ENCODE results near the gene ZFAND3. TPM values are rescaled to one million over a fixed set of nuclear protein-coding genes. Genes with fewer than 3 reads are reported as not detected.

ZFAND3 gene
- total and polyA plus RNA-seq, 3 donors from 2014 or later: 104 to 329 (median 109) TPM

DNA sequence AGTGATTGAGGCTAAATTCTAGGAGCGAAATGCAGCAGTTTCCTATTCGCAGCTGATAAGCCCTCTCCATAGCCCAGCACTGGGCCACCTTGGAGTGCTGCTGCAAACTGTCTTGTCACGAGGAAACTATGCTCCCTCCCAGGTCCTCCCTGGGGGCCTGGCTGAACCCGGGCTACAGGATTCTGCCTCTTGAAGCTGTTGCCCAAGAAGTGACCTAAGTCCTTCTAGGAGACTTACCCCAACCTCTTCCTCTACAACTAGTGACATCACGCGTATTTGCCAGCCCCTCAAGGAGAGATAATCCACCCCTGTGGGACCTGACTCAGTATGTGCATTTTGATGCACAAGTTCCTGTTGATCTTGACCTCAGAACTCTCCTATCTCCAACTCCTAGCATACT is 26.5 kb upstream of the ZFAND3 start:
- intact Hi-C loops (cut with DNase I; ENCODE audit: low total_unique reads): no loop called here
- no peaks in the 10 kb centered on the region for H3K4me1 ChIP-seq
- no peaks in the 10 kb centered on the region for H3K27me3 ChIP-seq
- H3K4me3 ChIP-seq: no peak overlapping the region
- H3K36me3 ChIP-seq (ENCODE audit: low read depth, missing control alignments): no peaks in the 10 kb centered on the region
- H3K9me3 ChIP-seq: no peaks in the 10 kb centered on the region
- 80 to 88% methylated on average over 6 of the region's 6 CpGs for WGBS, 2 donors
- TF ChIP-seq, protein P1, sequence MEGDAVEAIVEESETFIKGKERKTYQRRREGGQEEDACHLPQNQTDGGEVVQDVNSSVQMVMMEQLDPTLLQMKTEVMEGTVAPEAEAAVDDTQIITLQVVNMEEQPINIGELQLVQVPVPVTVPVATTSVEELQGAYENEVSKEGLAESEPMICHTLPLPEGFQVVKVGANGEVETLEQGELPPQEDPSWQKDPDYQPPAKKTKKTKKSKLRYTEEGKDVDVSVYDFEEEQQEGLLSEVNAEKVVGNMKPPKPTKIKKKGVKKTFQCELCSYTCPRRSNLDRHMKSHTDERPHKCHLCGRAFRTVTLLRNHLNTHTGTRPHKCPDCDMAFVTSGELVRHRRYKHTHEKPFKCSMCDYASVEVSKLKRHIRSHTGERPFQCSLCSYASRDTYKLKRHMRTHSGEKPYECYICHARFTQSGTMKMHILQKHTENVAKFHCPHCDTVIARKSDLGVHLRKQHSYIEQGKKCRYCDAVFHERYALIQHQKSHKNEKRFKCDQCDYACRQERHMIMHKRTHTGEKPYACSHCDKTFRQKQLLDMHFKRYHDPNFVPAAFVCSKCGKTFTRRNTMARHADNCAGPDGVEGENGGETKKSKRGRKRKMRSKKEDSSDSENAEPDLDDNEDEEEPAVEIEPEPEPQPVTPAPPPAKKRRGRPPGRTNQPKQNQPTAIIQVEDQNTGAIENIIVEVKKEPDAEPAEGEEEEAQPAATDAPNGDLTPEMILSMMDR (IDR thresholded peaks at IDR 0.05): no peak
- TF ChIP-seq POLR2A (IDR thresholded peaks at IDR 0.05): no peak
- no peak for DNase-seq
- no peak overlapping the region for H3K27ac ChIP-seq

DNA sequence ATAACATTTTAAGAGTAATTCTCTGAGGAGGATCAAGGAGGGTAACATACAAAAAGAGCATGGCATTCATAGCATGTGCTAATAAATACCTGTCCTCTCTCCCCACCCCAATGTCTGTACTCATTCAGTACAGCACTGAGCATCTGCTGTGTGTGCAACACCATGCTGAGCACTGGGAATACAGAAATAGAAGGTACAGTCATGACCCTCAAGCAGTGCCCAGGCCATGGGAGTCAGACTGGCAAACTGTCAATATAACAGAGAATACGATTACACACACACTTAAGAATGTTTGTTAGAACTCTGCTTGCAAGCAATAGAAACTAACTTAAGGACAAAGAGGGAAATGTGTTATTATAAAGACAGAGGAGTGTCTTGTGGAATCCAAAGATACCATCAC is 24.7 kb upstream of the ZFAND3 start:
- Histone ChIP-seq H3K4me3 (no peak overlapping the region), H3K27me3 (no peaks in the 10 kb centered on the region), H3K9me3 (no peaks in the 10 kb centered on the region), H3K27ac (no peak overlapping the region), H3K4me1 (no peaks in the 10 kb centered on the region), H3K36me3 (ENCODE audit: low read depth, missing control alignments) (no peaks in the 10 kb centered on the region)
- TF ChIP-seq POLR2A (IDR thresholded peaks at IDR 0.05): no peak
- TF ChIP-seq, protein P1 (IDR thresholded peaks at IDR 0.05): no peak
- intact Hi-C loops (cut with DNase I; ENCODE audit: low total_unique reads): no loop called here
- DNase-seq: no peak
- 0 to 13% methylated on average over 1 of the region's 1 CpG for WGBS, 2 donors

DNA sequence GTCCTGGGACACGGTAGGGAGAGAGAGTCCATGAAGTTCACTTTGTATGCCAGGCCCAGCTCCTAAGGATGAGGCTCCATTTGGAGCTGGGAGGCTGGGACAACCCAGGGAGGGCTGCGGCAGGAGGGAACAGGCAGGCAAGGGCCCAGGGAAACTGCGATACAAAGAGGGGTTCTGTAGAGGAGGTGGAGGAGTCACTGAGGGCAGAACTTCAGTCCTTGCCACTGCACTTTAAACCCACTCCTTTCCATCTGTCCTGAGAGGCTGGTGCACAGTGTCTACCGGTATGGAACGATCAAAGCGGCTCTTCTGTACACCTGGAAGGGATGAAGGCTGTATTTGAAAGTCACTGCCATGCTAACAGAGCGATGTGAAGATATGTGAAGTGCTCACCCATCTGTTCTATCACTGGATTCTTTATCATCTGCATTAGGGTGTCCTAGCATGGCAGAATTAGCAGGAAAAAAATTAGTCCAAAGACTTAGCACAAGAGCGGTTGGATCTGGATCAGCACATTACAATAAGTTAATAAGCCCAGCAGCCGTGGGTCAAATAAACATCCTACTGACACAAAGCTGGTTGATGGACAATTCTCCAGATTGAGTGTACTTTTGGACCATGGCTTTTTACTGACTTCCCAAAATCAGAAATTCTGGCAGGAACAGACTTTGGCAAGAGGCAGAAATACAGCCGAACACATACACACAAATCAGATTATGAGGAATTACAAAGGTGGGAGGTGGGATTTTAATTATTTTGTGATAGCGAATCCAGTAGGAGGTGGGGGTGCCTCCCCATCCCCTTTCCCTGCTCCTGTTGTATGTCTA is 20.9 kb upstream of the ZFAND3 start:
- WGBS, 2 donors: 87% methylated on average over 11 of the region's 11 CpGs
- no peaks in the 10 kb centered on the region for H3K4me1 ChIP-seq
- no peaks in the 10 kb centered on the region for H3K9me3 ChIP-seq
- intact Hi-C loops (cut with DNase I; ENCODE audit: low total_unique reads): no loop called here
- no peak overlapping the region for H3K27ac ChIP-seq
- H3K4me3 ChIP-seq: no peak overlapping the region
- TF ChIP-seq POLR2A (IDR thresholded peaks at IDR 0.05): no peak
- TF ChIP-seq, protein P1 (IDR thresholded peaks at IDR 0.05): no peak
- no peaks in the 10 kb centered on the region for H3K27me3 ChIP-seq
- DNase-seq: no peak
- no peaks in the 10 kb centered on the region for H3K36me3 ChIP-seq (ENCODE audit: low read depth, missing control alignments)

DNA sequence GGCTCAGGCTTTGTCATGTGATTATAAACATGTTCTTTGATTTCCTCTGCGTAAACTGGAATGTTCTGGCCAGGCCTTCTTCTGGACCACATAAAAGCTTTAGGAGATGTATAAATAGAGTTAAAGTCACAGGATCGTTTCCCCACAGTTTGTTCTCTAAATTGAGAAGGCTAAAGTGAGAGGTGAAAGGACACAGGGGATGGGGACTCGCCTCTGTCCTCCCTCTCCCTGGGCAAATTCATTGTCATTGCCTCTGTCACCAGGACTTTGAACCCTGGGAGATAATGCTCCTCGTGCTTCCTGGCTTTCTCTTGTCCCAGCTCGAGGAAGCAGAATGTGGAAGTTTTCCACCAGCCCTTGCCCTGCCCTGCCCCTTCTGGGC is 20.3 kb upstream of the ZFAND3 start:
- Histone ChIP-seq H3K36me3 (ENCODE audit: low read depth, missing control alignments) (no peaks in the 10 kb centered on the region), H3K9me3 (no peaks in the 10 kb centered on the region), H3K27ac (no peak overlapping the region), H3K4me3 (no peak overlapping the region), H3K27me3 (no peaks in the 10 kb centered on the region), H3K4me1 (no peaks in the 10 kb centered on the region)
- no peak for TF ChIP-seq POLR2A (IDR thresholded peaks at IDR 0.05)
- TF ChIP-seq, protein P1 (IDR thresholded peaks at IDR 0.05): no peak
- DNase-seq: no peak
- WGBS, 2 donors: 74 to 75% methylated on average over 5 of the region's 5 CpGs
- intact Hi-C loops (cut with DNase I; ENCODE audit: low total_unique reads): no loop called here

All from testis (tissue), 3 donors.